ENCODE measurements around the gene SLIT3.

- TF ChIP-seq CTCF (IDR thresholded peaks at IDR 0.05) (no peak), POLR2AphosphoS5 (IDR thresholded peaks at IDR 0.05) (no peak), EP300 (IDR thresholded peaks at IDR 0.05) (no peak)
These were observed 435.0 kb downstream of the SLIT3 start for GRCh38 chr5:168865968-168866367.

All from stomach (tissue), 4 donors.